Liver (tissue), 9 donors: ENCODE measurements around the gene DROSHA. TPM values are rescaled to one million over a fixed set of nuclear protein-coding genes. Genes with fewer than 3 reads are reported as not detected.

Experiments used
- DNase-seq: peaks from one replicate; pipeline ENCODE4 v3.0.0-alpha.2; 2017; ENCODE audit warnings: low spot score
- H3K27ac ChIP-seq, 2 donors: one replicate each; pipeline ENCODE4 v1.7.0; 2013; ENCODE audit warnings: inconsistent platforms in 2 of 2, low read length in 2 of 2, control low read depth in 1 of 2, low read depth in 1 of 2, mild to moderate bottlenecking in 1 of 2
- H3K27me3 ChIP-seq, 4 donors: one replicate each; pipeline versions ENCODE4 v1.6.1 to v1.7.0; 2013; ENCODE audit warnings: low read length in 3 of 4, inconsistent platforms in 1 of 4, mild to moderate bottlenecking in 1 of 4, moderate library complexity in 1 of 4; ENCODE audit not compliant: control insufficient read depth in 4 of 4, insufficient read depth in 4 of 4
- H3K36me3 ChIP-seq, 4 donors: one replicate each; pipeline versions ENCODE4 v1.6.1 to v1.7.0; 2013; ENCODE audit warnings: low read length in 3 of 4, mild to moderate bottlenecking in 3 of 4, low read depth in 1 of 4, moderate library complexity in 1 of 4; ENCODE audit not compliant: control insufficient read depth in 4 of 4, insufficient read depth in 3 of 4
- H3K4me1 ChIP-seq, 4 donors: one replicate each; pipeline versions ENCODE4 v1.6.1 to v1.7.0; 2013; ENCODE audit warnings: low read length in 3 of 4, mild to moderate bottlenecking in 3 of 4, moderate library complexity in 1 of 4; ENCODE audit not compliant: control insufficient read depth in 4 of 4, insufficient read depth in 4 of 4
- H3K4me3 ChIP-seq, 3 donors: one replicate each; pipeline versions ENCODE4 v1.6.1 to v1.7.0; 2013; ENCODE audit warnings: low read length in 3 of 3, control low read depth in 1 of 3, low read depth in 1 of 3, mild to moderate bottlenecking in 1 of 3
- H3K9ac ChIP-seq, 2 donors: one replicate each; pipeline ENCODE4 v1.7.0; 2013; ENCODE audit warnings: low read length in 2 of 2, mild to moderate bottlenecking in 2 of 2, moderate library complexity in 2 of 2, control low read depth in 1 of 2, low read depth in 1 of 2
- H3K9me3 ChIP-seq, 4 donors: one replicate each; pipeline versions ENCODE4 v1.6.1 to v1.7.0; 2013; ENCODE audit warnings: low read length in 3 of 4; ENCODE audit not compliant: control insufficient read depth in 4 of 4
- ATF3 ChIP-seq: IDR thresholded peaks from 2 replicates; pipeline ENCODE4 v1.6.1; 2016; ENCODE audit warnings: antibody characterized with exemption
- EGR1 ChIP-seq, 2 donors: IDR thresholded peaks; 2 replicates each; pipeline ENCODE4 v1.6.1; 2016 to 2018; ENCODE audit warnings: antibody characterized with exemption in 2 of 2, low read depth in 2 of 2
- FOXA2 ChIP-seq: IDR thresholded peaks from 2 replicates; pipeline ENCODE4 v1.6.1; 2016; ENCODE audit warnings: antibody characterized with exemption
- GABPA ChIP-seq, 2 donors: IDR thresholded peaks in 1 of 2; conservative IDR thresholded peaks in 1 of 2; 2 replicates each; pipeline ENCODE4 v1.6.1; 2016; ENCODE audit warnings: antibody characterized with exemption in 2 of 2, mild to moderate bottlenecking in 1 of 2, moderate library complexity in 1 of 2
- HNF4G ChIP-seq: IDR thresholded peaks from 2 replicates; pipeline ENCODE4 v1.6.1; 2016; ENCODE audit warnings: antibody characterized with exemption
- MAX ChIP-seq: IDR thresholded peaks from 2 replicates; pipeline ENCODE4 v1.6.1; 2016; ENCODE audit warnings: antibody characterized with exemption
- NR2F2 ChIP-seq: IDR thresholded peaks from 2 replicates; pipeline ENCODE4 v1.6.1; 2016; ENCODE audit warnings: antibody characterized with exemption
- REST ChIP-seq: IDR thresholded peaks from 2 replicates; pipeline ENCODE4 v1.6.1; 2016; ENCODE audit warnings: antibody characterized with exemption, mild to moderate bottlenecking
- RXRA ChIP-seq, 2 donors: IDR thresholded peaks; 2 replicates each; pipeline ENCODE4 v1.6.1; 2017 to 2018; ENCODE audit warnings: antibody characterized with exemption in 2 of 2, mild to moderate bottlenecking in 1 of 2
- SP1 ChIP-seq: IDR thresholded peaks from 2 replicates; pipeline ENCODE4 v1.6.1; 2018; ENCODE audit warnings: antibody characterized with exemption, mild to moderate bottlenecking
- TAF1 ChIP-seq: conservative IDR thresholded peaks from 2 replicates; pipeline ENCODE4 v1.6.1; 2016; ENCODE audit warnings: antibody characterized with exemption, mild to moderate bottlenecking
- ZBTB33 ChIP-seq: IDR thresholded peaks from 2 replicates; pipeline ENCODE4 v1.6.1; 2016; ENCODE audit warnings: antibody characterized with exemption
- WGBS: extraction: QIAGEN DNeasy Blood & Tissue Kit; methylation state at CpG from one replicate; pipeline ENCODE4 v1.1.7; 2013; 5-methylcytosine and 5-hydroxymethylcytosine counted together
- polyA plus RNA-seq, 2 donors: library from polyadenylated mRNA; stranded (reverse) in 1 of 2; unstranded in 1 of 2; fragments of 200-250 nt in 1 of 2; fragments of >200 nt in 1 of 2; fragmentation: Nextera tagmentation in 1 of 2; extraction: Ambion mirVana in 1 of 2; gene quantifications; one replicate each; pipeline versions ENCODE4 v1.2.1 to v1.2.3, GENCODE V29; 2013 to 2015
- total RNA-seq, 2 donors: library from RNA; depleted of rRNA; stranded (reverse); fragments of >200 nt; gene quantifications; one replicate each; pipeline ENCODE4 v1.2.3, GENCODE V29; 2014
- TF ChIP-seq, protein P1 (sequence below): fragments of 150-350 bp; IDR thresholded peaks from 2 replicates; pipeline ENCODE4 v1.5.1; 2017; ENCODE audit warnings: improper control_type of control experiment, low read depth, low read length; ENCODE audit not compliant: missing input control
- donor health status: healthy.
- donor health status: healthy.
- donor health status: healthy.
- donor health status: healthy.
- donor health status: healthy.

DROSHA gene
- total and polyA plus RNA-seq, 4 donors, result 8.2 to 25.4 (median 15.4) TPM

GRCh38 chr5:31383734-31384133 is 148.2 kb downstream of the DROSHA start:
- H3K4me3 ChIP-seq, result no peak overlapping the region
- H3K27me3 ChIP-seq, result no peaks in the 10 kb centered on the region
- no peak overlapping the region for H3K27ac ChIP-seq
- TF ChIP-seq NR2F2, result no peak
- TF ChIP-seq RXRA (IDR thresholded peaks at IDR 0.05), result no peak
- no peak for TF ChIP-seq HNF4G
- no peak for TF ChIP-seq EGR1 (IDR thresholded peaks at IDR 0.05; ENCODE audit: low read depth in 2 of 2)
- no peak for TF ChIP-seq TAF1
- TF ChIP-seq GABPA (IDR thresholded peaks at IDR 0.05 in 1 of 2, conservative IDR thresholded peaks at IDR 0.05 in 1 of 2), result no peak
- no peak for TF ChIP-seq ZBTB33
- no peak for TF ChIP-seq MAX
- TF ChIP-seq FOXA2, result no peak
- TF ChIP-seq, protein P1, sequence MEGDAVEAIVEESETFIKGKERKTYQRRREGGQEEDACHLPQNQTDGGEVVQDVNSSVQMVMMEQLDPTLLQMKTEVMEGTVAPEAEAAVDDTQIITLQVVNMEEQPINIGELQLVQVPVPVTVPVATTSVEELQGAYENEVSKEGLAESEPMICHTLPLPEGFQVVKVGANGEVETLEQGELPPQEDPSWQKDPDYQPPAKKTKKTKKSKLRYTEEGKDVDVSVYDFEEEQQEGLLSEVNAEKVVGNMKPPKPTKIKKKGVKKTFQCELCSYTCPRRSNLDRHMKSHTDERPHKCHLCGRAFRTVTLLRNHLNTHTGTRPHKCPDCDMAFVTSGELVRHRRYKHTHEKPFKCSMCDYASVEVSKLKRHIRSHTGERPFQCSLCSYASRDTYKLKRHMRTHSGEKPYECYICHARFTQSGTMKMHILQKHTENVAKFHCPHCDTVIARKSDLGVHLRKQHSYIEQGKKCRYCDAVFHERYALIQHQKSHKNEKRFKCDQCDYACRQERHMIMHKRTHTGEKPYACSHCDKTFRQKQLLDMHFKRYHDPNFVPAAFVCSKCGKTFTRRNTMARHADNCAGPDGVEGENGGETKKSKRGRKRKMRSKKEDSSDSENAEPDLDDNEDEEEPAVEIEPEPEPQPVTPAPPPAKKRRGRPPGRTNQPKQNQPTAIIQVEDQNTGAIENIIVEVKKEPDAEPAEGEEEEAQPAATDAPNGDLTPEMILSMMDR, result no peak
- no peak for TF ChIP-seq REST
- peaks cover 0 to 8% (median 0%) of the 10 kb centered on the region in 4 donors for H3K9me3 ChIP-seq
- DNase-seq, result no peak
- no peaks in the 10 kb centered on the region for H3K4me1 ChIP-seq
- no peak overlapping the region for H3K9ac ChIP-seq
- WGBS, result 63% methylated on average over 3 of the region's 3 CpGs
- no peaks in the 10 kb centered on the region for H3K36me3 ChIP-seq

DNA sequence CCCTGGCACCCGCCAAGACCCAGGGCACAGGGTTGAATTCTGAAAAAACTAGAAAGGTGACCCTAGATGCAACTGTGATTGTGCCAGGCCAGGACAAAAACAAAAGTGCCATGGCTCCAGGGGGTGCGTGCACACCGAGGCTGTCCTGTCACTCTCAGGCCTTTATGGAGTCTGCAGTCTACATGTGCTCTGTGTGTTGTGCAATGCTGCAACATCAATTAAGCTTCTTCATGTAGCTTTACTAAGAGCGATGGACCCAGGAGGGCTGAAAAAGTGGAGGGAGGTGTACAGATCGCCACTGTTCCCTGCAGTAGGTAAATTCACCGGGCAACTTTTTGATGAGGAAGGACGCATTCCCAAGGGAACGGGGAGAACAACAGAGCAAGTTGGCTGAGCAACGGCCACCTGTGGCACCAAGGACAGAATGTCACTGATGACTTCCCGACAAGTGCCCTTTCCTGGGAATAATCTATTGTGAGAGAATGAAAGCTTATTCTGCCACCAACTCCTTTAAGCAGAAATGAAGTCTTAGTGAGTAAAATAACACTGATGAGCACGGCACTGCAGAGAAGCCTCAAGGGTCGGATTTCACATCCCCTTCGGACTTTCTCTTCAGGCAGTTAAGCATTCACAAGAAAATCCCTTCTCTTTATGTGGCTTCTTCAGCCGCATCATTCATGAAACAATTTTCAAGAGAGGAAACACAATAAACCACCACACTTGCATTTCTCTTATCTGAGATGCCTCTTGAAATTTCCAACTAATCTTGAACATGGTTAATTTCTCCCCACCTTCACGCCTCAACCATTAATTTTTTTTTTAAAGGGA is 149.6 kb downstream of the DROSHA start:
- no peaks in the 10 kb centered on the region for H3K27me3 ChIP-seq

More for the DNA sequence above, 149.6 kb downstream of the DROSHA start:
- H3K4me3 ChIP-seq, result no peak overlapping the region
- DNase-seq, result no peak
- WGBS, result 70% methylated on average over 15 of the region's 15 CpGs
- H3K4me1 ChIP-seq, result no peaks in the 10 kb centered on the region
- TF ChIP-seq FOXA2 (no peak), ATF3 (no peak), EGR1 (IDR thresholded peaks at IDR 0.05; ENCODE audit: low read depth in 2 of 2) (no peak), RXRA (IDR thresholded peaks at IDR 0.05) (no peak), SP1 (no peak), ZBTB33 (no peak), TAF1 (no peak), NR2F2 (no peak)
- TF ChIP-seq, protein P1, result no peak
- no peaks in the 10 kb centered on the region for H3K9me3 ChIP-seq
- H3K27ac ChIP-seq, result no peak overlapping the region
- no peak overlapping the region for H3K9ac ChIP-seq
- H3K36me3 ChIP-seq, result no peaks in the 10 kb centered on the region
